Superior temporal gyrus (tissue), 1 donor: ENCODE data around the gene ELOVL2.

Experiments used
- DNase-seq: peaks from one replicate; pipeline ENCODE4 v3.0.0-alpha.2; 2016; ENCODE audit errors: extremely low spot score

The ELOVL2 gene

DNA sequence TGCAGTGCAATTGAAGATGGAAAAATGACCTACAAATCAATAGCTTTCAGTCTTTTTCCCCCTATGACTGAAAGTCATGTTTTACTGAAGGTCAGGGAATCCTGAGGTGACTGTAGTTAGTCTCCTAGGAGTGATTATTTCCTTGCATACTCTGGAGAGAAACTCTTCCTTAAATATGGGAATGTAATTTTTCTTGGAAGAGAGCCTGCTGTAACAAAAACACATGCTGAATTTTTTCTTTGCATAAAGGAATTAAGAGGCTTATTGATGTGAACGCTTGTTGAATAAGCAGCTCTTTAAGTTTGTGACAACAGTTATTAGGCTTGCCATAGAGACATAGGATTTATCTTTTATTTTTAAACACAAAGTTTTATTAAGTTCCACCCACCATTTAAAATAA is 64.5 kb downstream of the ELOVL2 start:
- DNase-seq, result no peak

DNA sequence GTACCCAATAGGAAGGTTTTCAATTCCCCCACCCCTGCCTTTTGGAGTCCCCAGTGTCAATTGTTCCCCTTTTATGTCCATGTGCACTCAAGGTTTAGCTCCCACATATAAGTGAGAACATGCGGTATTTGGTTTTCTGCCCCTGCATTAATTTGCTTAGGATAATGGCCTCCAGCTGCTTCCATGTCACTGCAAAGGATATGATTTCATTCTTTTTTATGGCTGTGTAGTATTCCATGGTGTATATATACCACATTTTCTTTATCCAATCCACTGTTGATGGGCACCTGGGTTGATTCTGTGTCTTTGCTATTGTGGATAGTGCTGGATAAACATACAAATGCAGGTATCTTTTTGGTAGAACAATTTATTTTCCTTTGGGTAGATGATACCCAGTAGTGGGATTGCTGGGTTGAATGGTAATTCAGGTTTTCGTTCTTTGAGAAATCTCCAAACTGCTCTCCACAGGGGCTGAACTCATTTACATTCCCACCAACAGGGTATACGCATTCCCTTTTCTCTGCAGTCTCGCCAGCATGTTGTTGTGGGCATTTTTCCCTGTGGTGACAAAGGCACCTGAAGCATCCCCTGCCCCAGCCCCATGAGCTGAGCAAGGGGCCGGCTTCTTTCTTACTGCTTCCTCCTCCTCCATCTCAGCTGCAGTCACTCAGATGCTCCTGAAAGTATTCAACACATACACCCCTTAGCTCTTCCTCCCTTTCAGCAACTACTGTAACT is 66.7 kb downstream of the ELOVL2 start:
- no peak for DNase-seq

DNA sequence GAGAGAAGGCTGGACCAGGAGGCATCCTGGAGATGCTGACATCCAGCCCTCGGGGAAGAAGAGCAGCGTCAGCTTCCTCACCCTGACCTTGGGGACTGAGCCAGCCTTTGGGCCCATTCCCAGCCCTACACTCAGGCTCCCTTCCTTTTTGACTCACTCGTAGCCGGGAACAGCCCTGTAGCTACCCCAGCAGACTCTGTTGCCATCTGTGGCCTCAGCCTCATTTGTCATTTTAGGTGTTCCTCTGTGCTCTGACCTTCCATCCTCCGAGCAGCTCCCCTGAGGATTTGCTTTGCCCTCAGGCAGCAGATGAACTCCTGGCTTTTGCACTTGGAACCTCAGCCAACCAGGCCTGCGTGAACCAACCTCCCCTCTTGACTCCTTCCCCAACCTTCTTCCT is 67.5 kb downstream of the ELOVL2 start:
- no peak for DNase-seq

- DNase-seq, result no peak
Measured at GRCh38 chr6:10972196-10972595, 71.9 kb downstream of the ELOVL2 start.

DNA sequence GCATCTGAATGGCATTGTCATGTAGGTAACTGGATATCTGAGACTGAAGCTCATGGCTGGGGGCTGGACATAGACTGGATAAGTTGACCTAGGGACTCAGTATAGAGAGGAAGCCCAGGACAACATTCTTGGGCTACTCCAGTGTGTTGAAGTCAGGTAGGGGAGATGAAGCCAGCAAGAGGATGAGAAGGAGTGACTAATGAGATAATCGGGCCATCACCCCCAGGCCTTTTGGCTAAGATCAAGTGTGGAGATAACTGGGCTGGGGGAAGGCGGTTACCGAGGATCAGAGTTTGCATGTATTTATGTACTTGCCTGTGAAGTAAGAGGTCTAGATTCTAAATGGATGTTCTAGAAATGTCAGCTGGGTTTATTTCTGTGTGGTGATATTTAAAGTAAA is 73.4 kb downstream of the ELOVL2 start:
- no peak for DNase-seq

DNA sequence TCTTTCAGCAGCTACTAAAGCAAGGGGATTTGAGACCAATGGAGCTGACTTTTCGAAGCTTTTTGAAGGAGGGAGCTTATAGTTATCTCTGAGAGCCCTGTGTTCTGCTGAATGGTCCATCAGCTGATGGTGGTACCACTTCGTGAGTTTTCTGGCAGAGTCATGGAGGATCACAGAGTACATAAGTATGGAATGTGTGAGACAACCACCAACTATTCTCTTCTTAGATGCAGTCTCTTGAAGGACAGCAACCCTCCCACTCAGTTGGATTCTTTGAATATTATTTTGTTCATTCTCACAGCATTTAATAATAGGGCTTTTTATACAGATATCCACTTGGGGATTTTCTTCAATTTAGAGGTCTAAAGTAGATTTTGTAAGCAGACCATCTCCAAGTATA is 75.3 kb downstream of the ELOVL2 start:
- no peak for DNase-seq

DNA sequence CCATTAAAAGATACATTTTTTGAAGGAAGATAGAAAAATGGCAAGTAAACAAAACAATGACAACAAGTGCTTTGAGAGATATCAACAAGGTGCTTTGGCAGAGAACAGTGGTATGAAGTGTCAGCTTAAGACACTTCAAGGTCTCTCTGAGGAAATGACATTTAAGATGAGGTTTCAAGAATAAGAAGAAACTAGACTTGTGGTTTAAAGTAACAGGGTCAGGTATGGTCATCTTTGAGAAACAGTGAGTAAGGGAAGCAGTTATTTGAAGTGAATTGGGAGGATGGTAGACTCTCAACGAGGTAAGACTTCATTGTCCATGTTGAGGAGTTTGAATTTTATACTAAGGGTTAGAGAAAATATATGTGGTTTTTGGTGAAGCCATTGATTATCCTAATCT is 79.4 kb downstream of the ELOVL2 start:
- DNase-seq, result no peak

DNA sequence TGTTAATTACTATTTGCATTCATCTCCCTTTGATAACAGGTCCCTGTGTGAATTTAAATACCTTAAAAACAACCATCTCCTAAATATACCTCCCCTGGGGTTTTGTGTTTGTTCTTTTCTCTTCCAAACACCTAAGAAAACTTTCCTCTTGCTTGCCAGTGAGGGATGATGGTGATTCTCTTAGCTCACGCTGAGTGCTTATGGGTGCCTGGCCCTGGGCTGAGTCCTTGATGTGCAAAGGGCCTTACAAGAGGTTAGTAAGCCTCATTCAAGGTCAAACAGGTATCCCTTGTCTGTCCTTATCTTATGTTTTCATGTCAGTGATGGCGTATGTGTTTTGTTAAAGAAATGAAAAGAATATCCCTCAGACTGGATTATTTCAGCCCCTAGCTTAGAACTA is 81.0 kb downstream of the ELOVL2 start:
- no peak for DNase-seq

DNA sequence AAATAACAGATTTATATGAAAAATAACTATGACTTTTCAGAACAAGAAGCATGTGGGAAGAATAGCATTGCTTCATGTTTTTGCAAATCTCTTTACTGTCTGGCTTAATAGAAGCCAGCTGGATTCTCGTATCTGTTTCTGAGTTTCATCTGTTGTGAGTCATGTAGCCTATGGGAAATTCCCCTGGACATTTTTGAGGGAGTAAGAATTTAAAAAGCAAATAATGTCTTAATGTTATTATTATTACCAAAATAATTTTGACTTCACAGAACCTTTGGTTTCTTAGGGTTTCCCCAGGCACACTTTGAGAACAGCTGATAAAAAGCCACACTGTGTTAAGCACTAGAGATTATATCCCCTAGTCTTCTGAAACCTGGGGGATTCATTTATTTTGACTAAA is 81.4 kb downstream of the ELOVL2 start:
- no peak for DNase-seq

DNA sequence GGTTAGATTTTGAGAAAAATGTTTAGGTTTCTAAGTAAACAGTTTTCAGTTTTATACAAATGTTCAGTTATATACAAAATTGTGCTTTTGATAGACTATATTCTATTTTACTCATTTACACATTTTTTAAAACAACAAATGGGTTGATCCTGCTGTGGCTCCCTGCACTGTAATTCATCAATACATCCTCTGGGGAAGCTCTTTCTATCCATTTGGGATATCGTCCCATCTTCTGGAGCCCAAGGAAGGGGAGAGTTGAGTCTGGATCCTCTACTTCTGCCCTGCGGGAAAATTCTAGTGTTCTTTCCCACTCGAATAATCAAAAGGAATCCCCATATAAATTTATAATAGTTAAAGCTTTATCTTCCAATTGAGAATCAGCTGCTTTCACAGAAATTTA is 82.3 kb downstream of the ELOVL2 start:
- DNase-seq, result no peak

GRCh38 chr6:10960171-10960570 is 83.9 kb downstream of the ELOVL2 start:
- DNase-seq, result no peak

- no peak for DNase-seq
Measured at GRCh38 chr6:10957414-10957886, 86.7 kb downstream of the ELOVL2 start.

DNA sequence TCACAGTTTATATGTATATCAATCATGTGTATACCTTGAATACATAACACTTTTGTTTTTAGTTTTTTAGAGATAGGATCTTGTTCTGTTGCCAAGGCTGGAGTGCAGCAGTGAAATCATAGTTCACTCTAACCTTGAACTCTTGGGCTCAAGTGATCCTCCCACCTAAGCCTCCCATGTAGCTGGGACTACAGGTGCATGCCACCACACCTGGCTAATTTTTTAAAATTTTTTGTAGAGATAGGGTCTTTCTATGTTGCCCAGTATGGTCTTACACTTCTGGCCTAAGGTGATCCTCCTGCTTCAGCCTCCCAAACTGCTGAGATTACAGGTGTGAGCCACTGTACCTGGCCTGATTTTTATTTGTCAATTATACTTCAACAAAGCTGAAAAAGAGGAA is 87.3 kb downstream of the ELOVL2 start:
- no peak for DNase-seq

- DNase-seq, result peak; percentile 72
Measured at GRCh38 chr6:10954590-10955010, 89.5 kb downstream of the ELOVL2 start.

GRCh38 chr6:10951675-10952282 is 92.3 kb downstream of the ELOVL2 start:
- DNase-seq, result peak; percentile 72

- DNase-seq, result no peak
Measured at GRCh38 chr6:10949579-10950490, 94.3 kb downstream of the ELOVL2 start.

GRCh38 chr6:10947966-10948365 is 96.1 kb downstream of the ELOVL2 start:
- no peak for DNase-seq

DNA sequence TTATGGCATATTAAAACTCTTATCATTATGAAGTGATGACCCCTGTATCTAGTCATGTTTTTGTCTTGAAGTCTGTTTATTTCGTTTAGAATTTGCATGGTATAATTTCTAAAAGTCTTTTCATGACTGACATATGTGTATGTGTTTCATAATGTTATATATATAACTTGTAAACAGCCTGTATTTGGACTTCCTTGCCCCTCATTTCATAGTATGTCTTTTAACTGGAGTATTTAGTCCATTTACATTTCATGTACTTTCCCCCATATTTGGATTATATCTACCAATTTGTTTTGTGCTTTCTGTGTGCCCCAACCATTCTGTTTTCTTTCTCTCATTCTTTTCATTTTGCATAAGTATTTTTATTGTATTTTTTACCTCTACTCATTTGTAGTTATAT is 98.3 kb downstream of the ELOVL2 start:
- DNase-seq, result no peak

DNA sequence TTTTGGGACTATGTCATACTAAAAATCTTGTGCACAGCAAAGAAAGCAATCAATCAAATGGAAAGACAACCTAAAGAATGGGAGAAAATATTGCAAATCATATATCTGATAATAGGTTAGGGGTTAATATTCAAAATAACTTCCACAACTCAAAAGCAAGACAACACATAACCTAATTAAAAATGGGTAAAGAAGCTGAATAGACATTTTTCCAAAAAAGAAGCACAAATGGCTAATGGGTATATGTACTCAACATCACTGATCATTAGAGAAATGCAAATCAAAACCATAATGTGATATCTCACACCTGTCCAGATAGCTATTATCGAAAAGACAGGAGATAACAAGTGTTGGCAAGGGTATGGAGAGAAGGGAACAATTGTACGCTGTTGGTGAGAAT is 104.3 kb downstream of the ELOVL2 start:
- DNase-seq, result no peak

GRCh38 chr6:10933126-10933525 is 111.0 kb downstream of the ELOVL2 start:
- DNase-seq, result no peak
